ENCODE results near the gene RTL5. TPM values are rescaled to one million over a fixed set of nuclear protein-coding genes. Genes with fewer than 3 reads are reported as not detected.

Gene RTL5
- total RNA-seq, 2 experiments from 2014 or later = 0.18 to 0.31 TPM

DNA sequence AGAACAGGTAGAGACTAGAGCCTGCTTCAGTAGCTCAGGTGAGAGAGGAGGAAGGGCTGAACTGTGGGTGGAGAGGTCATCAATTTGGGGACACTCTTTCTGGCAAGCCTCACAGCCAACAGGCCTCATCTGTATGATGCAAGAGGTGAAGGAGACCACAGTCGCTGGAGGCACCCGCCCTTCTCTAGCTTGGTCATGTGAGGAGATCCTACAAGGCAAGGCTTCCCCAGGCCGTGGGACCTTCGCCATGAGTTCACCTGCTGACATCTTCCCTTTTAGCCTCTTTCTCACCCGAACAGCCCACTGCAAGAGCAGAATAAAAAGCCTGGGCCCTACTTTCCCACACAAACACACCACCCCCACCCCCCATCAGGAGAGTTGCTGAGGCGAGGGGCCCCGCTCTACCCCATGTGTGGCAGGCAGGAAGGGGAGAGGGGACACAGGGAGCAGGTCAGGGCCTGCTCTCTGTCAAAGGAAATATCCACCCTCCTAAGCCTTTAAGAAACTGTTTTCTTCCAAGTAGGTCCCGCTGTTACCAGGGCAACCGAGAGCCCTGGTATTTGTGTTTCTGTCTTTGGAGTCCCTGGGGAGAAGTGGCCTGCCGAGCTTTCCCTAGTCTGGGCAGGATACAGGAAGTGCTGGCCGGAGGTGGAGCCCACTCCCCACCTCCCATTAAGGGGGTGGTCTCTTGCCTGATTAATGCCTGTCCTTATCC lies 8.1 kb downstream of the RTL5 start:
- CTCF ChIA-PET = interaction anchor here (4.6 to 4.8 kb wide), 2 partner anchors 102 to 106 kb away, joined by 38 to 39 read pairs; no protein-coding TSS in a partner anchor

DNA sequence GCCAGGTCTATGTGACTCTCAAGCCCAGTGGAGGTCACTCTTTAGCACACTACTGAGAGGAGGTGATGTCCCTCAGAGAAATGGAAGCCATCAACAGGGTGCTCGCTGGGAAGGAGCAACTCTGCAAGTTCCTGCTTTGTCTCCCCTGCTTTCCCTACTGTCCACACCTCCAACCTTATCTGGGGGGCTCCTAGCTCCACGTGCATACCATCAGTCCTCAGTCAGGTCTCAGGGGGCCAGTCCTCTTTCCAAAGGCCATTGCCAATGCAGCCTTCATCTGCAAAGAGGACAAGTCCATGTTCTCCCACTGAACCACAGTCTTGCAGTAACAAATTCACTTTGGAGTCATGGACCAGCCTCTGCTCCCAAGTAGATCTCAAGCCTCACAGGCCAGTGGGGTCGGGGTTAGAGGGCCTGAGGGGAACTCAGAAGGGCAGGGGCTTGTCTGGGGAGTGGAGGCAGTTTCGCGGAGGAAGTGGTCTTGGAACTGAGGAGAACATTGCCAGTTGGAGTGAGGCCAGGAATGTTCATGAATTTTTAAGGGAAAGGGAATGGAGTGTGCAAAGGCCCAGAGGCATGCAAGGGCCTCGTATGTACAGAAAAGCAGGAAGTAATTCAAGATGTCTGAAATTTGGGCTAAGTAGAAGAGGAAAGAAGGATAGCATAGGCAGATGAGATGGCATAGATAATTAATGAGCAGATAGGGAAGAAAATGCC lies 8.9 kb downstream of the RTL5 start:
- H3K27ac Mint-ChIP-seq = peak overlapping the region; percentile 8

More for the DNA sequence above, 8.1 kb downstream of the RTL5 start:
- H3K9me3 Mint-ChIP-seq = no peaks in the 10 kb centered on the region
- DNase-seq = no peak
- intact Hi-C loops (cut with micrococcal nuclease) = no loop called here
- no peaks in the 10 kb centered on the region for H3K36me3 Mint-ChIP-seq (ENCODE audit: low read depth)
- peaks cover 22% of the 10 kb centered on the region for H3K4me1 Mint-ChIP-seq (ENCODE audit: low read depth)
- no peak for ATAC-seq
- TF ChIP-seq, protein P1, sequence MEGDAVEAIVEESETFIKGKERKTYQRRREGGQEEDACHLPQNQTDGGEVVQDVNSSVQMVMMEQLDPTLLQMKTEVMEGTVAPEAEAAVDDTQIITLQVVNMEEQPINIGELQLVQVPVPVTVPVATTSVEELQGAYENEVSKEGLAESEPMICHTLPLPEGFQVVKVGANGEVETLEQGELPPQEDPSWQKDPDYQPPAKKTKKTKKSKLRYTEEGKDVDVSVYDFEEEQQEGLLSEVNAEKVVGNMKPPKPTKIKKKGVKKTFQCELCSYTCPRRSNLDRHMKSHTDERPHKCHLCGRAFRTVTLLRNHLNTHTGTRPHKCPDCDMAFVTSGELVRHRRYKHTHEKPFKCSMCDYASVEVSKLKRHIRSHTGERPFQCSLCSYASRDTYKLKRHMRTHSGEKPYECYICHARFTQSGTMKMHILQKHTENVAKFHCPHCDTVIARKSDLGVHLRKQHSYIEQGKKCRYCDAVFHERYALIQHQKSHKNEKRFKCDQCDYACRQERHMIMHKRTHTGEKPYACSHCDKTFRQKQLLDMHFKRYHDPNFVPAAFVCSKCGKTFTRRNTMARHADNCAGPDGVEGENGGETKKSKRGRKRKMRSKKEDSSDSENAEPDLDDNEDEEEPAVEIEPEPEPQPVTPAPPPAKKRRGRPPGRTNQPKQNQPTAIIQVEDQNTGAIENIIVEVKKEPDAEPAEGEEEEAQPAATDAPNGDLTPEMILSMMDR (IDR thresholded peaks at IDR 0.05) = no peak
- H3K27ac Mint-ChIP-seq = no peak overlapping the region
- POLR2A ChIA-PET = no interaction called here
- no peak overlapping the region for H3K4me3 Mint-ChIP-seq
- H3K27me3 Mint-ChIP-seq = peaks cover 18% of the 10 kb centered on the region

GRCh38 chrX:72121383-72121782 lies 10.3 kb downstream of the RTL5 start:
- peak; percentile 86 for ATAC-seq
- no peak overlapping the region for H3K27ac Mint-ChIP-seq
- no peak overlapping the region for H3K4me3 Mint-ChIP-seq
- peak; percentile 56 for DNase-seq
- CTCF ChIA-PET = interaction anchor here (1.0 to 1.9 kb wide), 4 partner anchors 16 to 90 kb away, joined by 3 to 4 read pairs (median 4); no protein-coding TSS in a partner anchor
- H3K36me3 Mint-ChIP-seq (ENCODE audit: low read depth) = no peaks in the 10 kb centered on the region
- intact Hi-C loops (cut with micrococcal nuclease) = no loop called here
- H3K27me3 Mint-ChIP-seq = peaks cover 14% of the 10 kb centered on the region
- H3K9me3 Mint-ChIP-seq = no peaks in the 10 kb centered on the region
- TF ChIP-seq, protein P1 (IDR thresholded peaks at IDR 0.05) = no peak
- peaks cover 21% of the 10 kb centered on the region for H3K4me1 Mint-ChIP-seq (ENCODE audit: low read depth)
- POLR2A ChIA-PET = no interaction called here

More for the DNA sequence above, 8.9 kb downstream of the RTL5 start:
- peaks cover 22% of the 10 kb centered on the region for H3K4me1 Mint-ChIP-seq (ENCODE audit: low read depth)
- TF ChIP-seq, protein P1 (IDR thresholded peaks at IDR 0.05) = no peak
- H3K36me3 Mint-ChIP-seq (ENCODE audit: low read depth) = no peaks in the 10 kb centered on the region
- ATAC-seq (no peak), DNase-seq (no peak)
- peaks cover 15% of the 10 kb centered on the region for H3K27me3 Mint-ChIP-seq
- intact Hi-C loops (cut with micrococcal nuclease) = no loop called here
- POLR2A ChIA-PET = no interaction called here
- CTCF ChIA-PET = no interaction called here
- no peak overlapping the region for H3K4me3 Mint-ChIP-seq
- H3K9me3 Mint-ChIP-seq = no peaks in the 10 kb centered on the region

GRCh38 chrX:72120837-72121236 lies 10.9 kb downstream of the RTL5 start:
- DNase-seq = no peak
- H3K9me3 Mint-ChIP-seq = no peaks in the 10 kb centered on the region
- ChIA-PET POLR2A (no interaction called here), CTCF (interaction anchor here (1.0 to 1.9 kb wide), 4 partner anchors 15 to 90 kb away, joined by 3 to 4 read pairs (median 4); no protein-coding TSS in a partner anchor)
- peaks cover 21% of the 10 kb centered on the region for H3K4me1 Mint-ChIP-seq (ENCODE audit: low read depth)
- TF ChIP-seq, protein P1 (IDR thresholded peaks at IDR 0.05) = no peak
- intact Hi-C loops (cut with micrococcal nuclease) = no loop called here
- no peaks in the 10 kb centered on the region for H3K36me3 Mint-ChIP-seq (ENCODE audit: low read depth)
- H3K27ac Mint-ChIP-seq = no peak overlapping the region
- H3K27me3 Mint-ChIP-seq = peaks cover 14% of the 10 kb centered on the region
- ATAC-seq = no peak
- no peak overlapping the region for H3K4me3 Mint-ChIP-seq
